ENCODE data around the gene LST1. TPM values are rescaled to one million over a fixed set of nuclear protein-coding genes. Genes with fewer than 3 reads are reported as not detected.
"Not testable (repeated sequence)": the region's sequence is repeated elsewhere in the genome, so short reads cannot be mapped to it uniquely, and the experiment has no call there.

The LST1 gene
- 1 to 10 TPM; 4.8 to 7.9 (median 7.0) TPM for total RNA-seq

GRCh38 chr6:31586008-31586407 is at the start of gene LST1:
Gene LST1, plus strand, starts transcription at chr6:31586277. Its CDS starts 1,023 bp downstream, at chr6:31587300.
- Mint-ChIP-seq H3K4me1 (ENCODE audit: low read depth) (peaks cover 76% of the 10 kb centered on the region), H3K9me3 (no peaks in the 10 kb centered on the region), H3K27me3 (ENCODE audit: low read depth) (no peaks in the 10 kb centered on the region), H3K36me3 (ENCODE audit: insufficient read depth) (peaks cover 9% of the 10 kb centered on the region), H3K4me3 (peak within 1 kb of the TSS; percentile 74)
- ATAC-seq (no peak), DNase-seq (no peak)

- ATAC-seq (no peak), DNase-seq (no peak)
- Mint-ChIP-seq H3K27me3 (ENCODE audit: low read depth) (no peaks in the 10 kb centered on the region), H3K4me1 (ENCODE audit: low read depth) (peaks cover 51% of the 10 kb centered on the region), H3K36me3 (ENCODE audit: insufficient read depth) (peaks cover 58% of the 10 kb centered on the region), H3K4me3 (peak overlapping the region; percentile 96), H3K9me3 (no peaks in the 10 kb centered on the region)
Measured at GRCh38 chr6:31538805-31539400, 47.2 kb upstream of the LST1 start.

GRCh38 chr6:31540640-31541039 is 45.4 kb upstream of the LST1 start:
- ATAC-seq (no peak), DNase-seq (no peak)
- peaks cover 51% of the 10 kb centered on the region for H3K4me1 Mint-ChIP-seq (ENCODE audit: low read depth)
- H3K36me3 Mint-ChIP-seq (ENCODE audit: insufficient read depth) = peaks cover 46% of the 10 kb centered on the region
- peak overlapping the region; percentile 96 for H3K4me3 Mint-ChIP-seq
- no peaks in the 10 kb centered on the region for H3K27me3 Mint-ChIP-seq (ENCODE audit: low read depth)
- no peaks in the 10 kb centered on the region for H3K9me3 Mint-ChIP-seq

DNA sequence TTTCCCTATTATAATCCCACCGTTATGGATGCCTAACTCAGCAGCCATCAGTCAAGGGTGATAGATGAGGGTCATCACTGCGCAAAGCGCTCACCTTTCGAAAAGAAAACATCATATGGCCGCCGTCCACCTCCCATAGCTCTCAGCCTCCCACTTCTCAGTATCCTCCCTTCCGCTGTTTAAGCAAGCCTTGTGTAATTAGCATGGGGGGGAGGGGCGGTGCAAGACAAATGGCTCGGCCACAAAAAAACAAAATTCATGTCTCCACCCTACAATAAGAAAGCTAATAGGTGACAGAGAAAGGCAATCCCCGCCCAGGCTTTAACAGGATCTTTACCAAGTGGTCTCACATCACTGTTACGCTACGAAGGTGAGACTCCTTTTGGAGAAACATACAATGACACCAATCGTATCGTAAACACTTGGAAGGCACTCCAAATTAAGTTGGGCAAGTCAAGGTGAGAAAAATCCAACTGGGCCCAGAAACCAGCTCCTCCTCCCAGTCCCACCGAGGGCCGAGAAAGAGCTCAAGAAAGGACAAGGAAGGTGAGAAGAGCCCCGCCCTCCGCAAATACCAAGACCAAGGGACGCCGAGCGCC is 44.9 kb upstream of the LST1 start:
- peaks cover 48% of the 10 kb centered on the region for H3K4me1 Mint-ChIP-seq (ENCODE audit: low read depth)
- peak overlapping the region; percentile 96 for H3K4me3 Mint-ChIP-seq
- peak; percentile 12 for ATAC-seq
- peak; percentile 51 for DNase-seq
- H3K9me3 Mint-ChIP-seq = no peaks in the 10 kb centered on the region
- no peaks in the 10 kb centered on the region for H3K27me3 Mint-ChIP-seq (ENCODE audit: low read depth)
- peaks cover 41% of the 10 kb centered on the region for H3K36me3 Mint-ChIP-seq (ENCODE audit: insufficient read depth)

DNA sequence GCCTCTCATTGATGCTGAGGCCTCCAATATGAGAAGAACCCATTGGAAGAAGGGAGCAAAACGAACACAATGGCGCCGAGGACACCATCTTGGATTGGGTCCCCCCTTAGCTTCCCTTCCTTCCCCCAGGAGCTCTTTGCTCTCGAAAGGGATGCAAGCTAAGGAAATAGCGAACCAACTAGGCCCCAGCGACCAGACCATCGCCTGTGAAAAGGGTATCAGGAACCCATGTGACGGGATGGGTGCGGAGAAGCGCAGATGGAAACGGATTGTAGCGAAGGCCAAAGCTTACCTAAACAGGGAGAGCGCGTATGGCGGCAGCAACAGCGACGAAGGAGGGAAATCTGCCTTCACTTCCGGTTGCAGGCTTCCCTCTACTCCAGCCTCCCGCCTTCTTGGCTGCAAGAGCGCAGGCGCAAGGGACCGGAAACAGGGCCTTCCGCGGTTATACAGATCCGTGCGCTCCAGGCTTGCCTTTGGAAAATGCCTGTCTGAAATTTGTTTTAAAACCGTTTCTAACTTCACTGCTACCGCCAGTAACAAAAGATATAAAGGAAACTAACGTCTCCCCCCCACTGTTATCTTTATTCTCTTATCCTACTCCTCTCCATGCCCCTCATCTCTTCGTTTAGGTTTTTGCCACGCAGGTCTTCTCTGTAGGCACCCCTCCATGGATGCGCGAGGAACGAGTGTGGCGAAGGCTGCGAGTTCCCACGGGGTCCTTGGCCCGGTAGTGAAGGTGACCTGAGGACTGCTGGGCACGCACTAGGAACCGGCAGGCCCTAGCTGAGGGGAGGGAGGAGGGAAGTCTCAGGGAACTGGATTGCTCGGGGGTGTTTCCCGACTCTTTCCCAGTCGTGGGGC is 44.2 kb upstream of the LST1 start, which contains the start of gene DDX39B:
DDX39B (minus strand) TSS at position 346 of the 864 bp plus-strand sequence. CDS start 1,471 bp downstream, outside the sequence.
- no peaks in the 10 kb centered on the region for H3K9me3 Mint-ChIP-seq
- DNase-seq (peak; percentile 89), ATAC-seq (peak; percentile 82 to 84)
- H3K27me3 Mint-ChIP-seq (ENCODE audit: low read depth) = no peaks in the 10 kb centered on the region
- H3K36me3 Mint-ChIP-seq (ENCODE audit: insufficient read depth) = peaks cover 36% of the 10 kb centered on the region
- H3K4me3 Mint-ChIP-seq = peak within 1 kb of the TSS; percentile 96
- H3K4me1 Mint-ChIP-seq (ENCODE audit: low read depth) = peaks cover 47% of the 10 kb centered on the region

- Mint-ChIP-seq H3K9me3 (no peaks in the 10 kb centered on the region), H3K4me3 (peak overlapping the region; percentile 96), H3K4me1 (ENCODE audit: low read depth) (peaks cover 52% of the 10 kb centered on the region), H3K36me3 (ENCODE audit: insufficient read depth) (peaks cover 27% of the 10 kb centered on the region), H3K27me3 (ENCODE audit: low read depth) (no peaks in the 10 kb centered on the region)
- ATAC-seq (no peak), DNase-seq (no peak)
Measured at GRCh38 chr6:31543639-31544038, 42.4 kb upstream of the LST1 start.

DNA sequence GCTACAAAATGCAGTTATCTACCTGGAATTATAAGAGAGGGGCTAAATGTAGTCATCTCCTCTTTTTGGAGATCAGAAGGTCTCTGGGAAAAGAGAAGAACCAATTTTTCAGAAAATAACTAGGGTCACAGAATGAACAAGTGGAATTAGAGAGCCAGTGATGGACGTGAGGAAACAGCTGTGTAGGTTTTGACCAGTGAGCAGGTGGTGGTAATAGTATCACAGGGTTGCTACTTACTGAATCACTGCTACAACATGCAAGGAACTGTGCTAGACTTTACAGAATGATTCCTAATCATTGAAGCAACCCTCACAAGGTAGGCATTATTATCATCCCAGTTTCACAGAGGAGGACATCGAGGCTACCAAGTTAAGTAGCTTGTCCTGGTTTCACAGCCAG is 41.4 kb upstream of the LST1 start:
- Mint-ChIP-seq H3K4me3 (no peak overlapping the region), H3K9me3 (no peaks in the 10 kb centered on the region), H3K36me3 (ENCODE audit: insufficient read depth) (peaks cover 16% of the 10 kb centered on the region), H3K27me3 (ENCODE audit: low read depth) (no peaks in the 10 kb centered on the region), H3K4me1 (ENCODE audit: low read depth) (peaks cover 44% of the 10 kb centered on the region)
- DNase-seq (no peak), ATAC-seq (no peak)

- ATAC-seq (no peak), DNase-seq (no peak)
- peaks cover 10% of the 10 kb centered on the region for H3K36me3 Mint-ChIP-seq (ENCODE audit: insufficient read depth)
- peaks cover 38% of the 10 kb centered on the region for H3K4me1 Mint-ChIP-seq (ENCODE audit: low read depth)
- H3K4me3 Mint-ChIP-seq = no peak overlapping the region
- H3K27me3 Mint-ChIP-seq (ENCODE audit: low read depth) = no peaks in the 10 kb centered on the region
- no peaks in the 10 kb centered on the region for H3K9me3 Mint-ChIP-seq
Measured at GRCh38 chr6:31545291-31545690, 40.8 kb upstream of the LST1 start.

DNA sequence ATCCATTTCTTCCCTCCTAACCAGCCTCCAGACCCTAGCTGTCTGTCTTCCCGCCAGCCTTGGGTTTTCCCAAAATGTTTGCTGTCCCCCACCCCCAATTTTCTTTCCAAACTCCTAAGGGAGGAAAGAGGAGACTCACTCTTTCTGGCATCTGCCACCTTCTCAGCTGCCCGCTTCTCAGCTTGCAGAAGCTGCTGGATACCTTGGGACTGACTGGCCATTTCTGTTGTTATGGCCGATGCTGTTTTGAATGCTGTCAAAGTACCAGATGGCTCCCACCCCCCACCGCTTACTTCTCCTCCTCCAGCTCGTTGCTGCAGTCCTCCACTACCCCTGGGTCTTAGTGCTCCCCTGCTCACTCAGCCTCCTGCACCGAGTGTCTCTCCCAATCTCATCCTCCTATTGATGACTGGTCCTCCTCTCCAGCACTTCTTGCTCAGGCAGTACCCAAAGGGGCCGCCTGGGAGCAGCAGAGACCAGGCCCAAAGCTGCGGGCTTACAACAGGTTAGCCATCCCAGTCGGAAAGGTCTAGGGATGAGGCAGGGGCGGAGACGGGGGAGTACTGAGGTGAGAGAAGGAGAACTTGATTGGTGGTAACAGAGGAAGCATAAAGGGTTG is 39.6 kb upstream of the LST1 start, which contains the start of gene ATP6V1G2:
ATP6V1G2 (minus strand) TSS at position 270 of the 619 bp plus-strand sequence; CDS start at position 221, 49 bp downstream.
- Mint-ChIP-seq H3K27me3 (ENCODE audit: low read depth) (no peaks in the 10 kb centered on the region), H3K4me3 (peak within 1 kb of the TSS; percentile 91), H3K36me3 (ENCODE audit: insufficient read depth) (peaks cover 1% of the 10 kb centered on the region), H3K4me1 (ENCODE audit: low read depth) (peaks cover 36% of the 10 kb centered on the region), H3K9me3 (no peaks in the 10 kb centered on the region)
- DNase-seq (peak; percentile 78), ATAC-seq (peak; percentile 60 to 61)

DNA sequence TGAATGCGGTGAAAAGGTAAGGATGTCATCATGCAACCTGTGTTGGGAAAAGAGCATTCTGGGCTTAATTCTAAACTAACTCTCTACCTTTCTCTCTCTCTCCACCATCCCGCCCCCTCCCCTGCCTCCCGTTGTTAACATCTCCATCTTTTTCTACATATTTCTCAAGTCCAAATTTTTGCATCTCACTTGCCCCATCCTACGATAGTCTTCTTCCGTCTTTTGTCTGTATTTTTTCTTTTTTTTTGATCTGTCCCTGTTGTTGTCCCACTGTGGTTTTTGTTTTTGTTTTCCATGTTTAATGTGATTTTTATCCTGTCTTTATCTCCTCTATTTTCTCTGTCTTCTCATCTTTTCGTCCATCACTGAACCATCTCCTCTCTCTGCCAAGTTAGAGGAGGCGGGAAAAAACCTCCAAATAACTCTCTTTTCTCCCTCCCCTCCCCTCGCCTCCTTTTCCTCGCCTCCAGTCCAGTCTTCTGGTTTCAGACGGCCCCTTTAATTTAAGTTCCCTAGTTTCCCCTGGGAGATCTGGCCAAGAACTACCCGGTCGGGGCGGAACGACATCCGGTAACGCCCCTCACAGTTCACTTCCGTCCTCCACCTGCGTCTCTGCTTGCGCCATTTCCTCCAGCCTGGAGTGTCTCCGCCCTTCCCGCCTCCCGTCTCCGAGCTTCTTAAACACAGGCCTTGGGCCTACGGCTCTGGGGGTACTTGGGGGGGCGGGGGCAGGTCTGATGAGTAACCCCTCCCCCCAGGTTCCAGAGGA is 38.9 kb upstream of the LST1 start, which contains the start of gene NFKBIL1:
NFKBIL1 (plus strand) TSS at position 651 of the 769 bp plus-strand sequence; CDS start at position 738, 87 bp downstream.
- no peaks in the 10 kb centered on the region for H3K27me3 Mint-ChIP-seq (ENCODE audit: low read depth)
- DNase-seq = peak; percentile 85
- ATAC-seq = peak; percentile 88 to 89
- H3K4me1 Mint-ChIP-seq (ENCODE audit: low read depth) = peaks cover 37% of the 10 kb centered on the region
- H3K9me3 Mint-ChIP-seq = no peaks in the 10 kb centered on the region
- H3K36me3 Mint-ChIP-seq (ENCODE audit: insufficient read depth) = peaks cover 2% of the 10 kb centered on the region
- peak within 1 kb of the TSS; percentile 91 for H3K4me3 Mint-ChIP-seq

DNA sequence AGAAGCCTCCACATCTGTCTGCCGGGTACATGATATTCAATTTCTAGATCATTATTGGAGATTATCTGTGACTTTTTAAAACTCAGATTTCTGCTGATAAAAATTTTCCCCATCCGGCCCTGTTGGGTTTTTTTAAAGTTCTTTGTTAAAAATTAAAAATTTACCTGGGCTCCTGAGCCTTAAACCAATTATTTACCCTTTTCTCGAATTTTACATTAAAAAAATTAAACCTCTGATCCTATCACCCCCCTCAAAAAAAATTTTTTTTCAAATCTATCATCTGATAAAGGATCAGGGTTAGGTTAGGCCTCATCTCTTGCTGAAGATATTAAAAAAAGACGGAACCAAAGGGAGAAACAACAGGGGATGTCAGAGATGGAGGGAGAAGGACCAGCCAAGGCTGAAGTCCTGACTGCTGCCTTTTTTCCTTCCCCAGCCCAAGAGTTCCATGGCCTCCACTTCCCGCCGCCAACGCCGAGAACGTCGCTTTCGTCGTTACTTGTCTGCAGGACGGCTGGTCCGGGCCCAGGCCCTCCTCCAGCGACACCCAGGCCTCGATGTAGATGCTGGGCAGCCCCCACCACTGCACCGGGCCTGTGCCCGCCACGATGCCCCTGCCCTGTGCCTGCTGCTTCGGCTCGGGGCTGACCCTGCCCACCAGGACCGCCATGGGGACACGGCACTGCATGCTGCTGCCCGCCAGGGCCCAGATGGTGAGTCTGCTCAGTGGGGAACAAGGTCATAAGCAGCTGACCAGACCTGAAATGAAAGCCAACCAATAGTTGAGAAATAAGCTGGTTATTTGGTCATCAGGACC is 38.1 kb upstream of the LST1 start:
- ATAC-seq (no peak), DNase-seq (no peak)
- peaks cover 2% of the 10 kb centered on the region for H3K36me3 Mint-ChIP-seq (ENCODE audit: insufficient read depth)
- H3K4me1 Mint-ChIP-seq (ENCODE audit: low read depth) = peaks cover 34% of the 10 kb centered on the region
- H3K4me3 Mint-ChIP-seq = peak overlapping the region; percentile 91
- H3K27me3 Mint-ChIP-seq (ENCODE audit: low read depth) = no peaks in the 10 kb centered on the region
- no peaks in the 10 kb centered on the region for H3K9me3 Mint-ChIP-seq

DNA sequence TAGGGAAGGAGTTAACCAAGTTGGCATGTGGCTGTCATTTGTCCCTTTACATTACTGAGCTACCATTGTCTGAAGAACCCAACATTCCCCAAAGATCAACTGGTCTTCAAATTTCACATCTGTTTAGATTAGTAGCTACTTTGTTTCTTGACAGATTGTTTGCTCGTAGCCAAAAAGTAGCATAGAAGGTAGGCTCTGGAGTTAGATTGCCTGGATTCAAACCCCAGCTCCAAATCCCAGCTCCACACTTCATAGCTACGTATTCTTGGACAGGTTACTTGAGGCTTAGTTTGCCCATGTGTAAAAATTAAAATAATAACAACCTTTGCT is 37.6 kb upstream of the LST1 start:
- no peaks in the 10 kb centered on the region for H3K27me3 Mint-ChIP-seq (ENCODE audit: low read depth)
- ATAC-seq (no peak), DNase-seq (no peak)
- peak overlapping the region; percentile 91 for H3K4me3 Mint-ChIP-seq
- peaks cover 33% of the 10 kb centered on the region for H3K4me1 Mint-ChIP-seq (ENCODE audit: low read depth)
- H3K36me3 Mint-ChIP-seq (ENCODE audit: insufficient read depth) = peaks cover 2% of the 10 kb centered on the region
- H3K9me3 Mint-ChIP-seq = no peaks in the 10 kb centered on the region

DNA sequence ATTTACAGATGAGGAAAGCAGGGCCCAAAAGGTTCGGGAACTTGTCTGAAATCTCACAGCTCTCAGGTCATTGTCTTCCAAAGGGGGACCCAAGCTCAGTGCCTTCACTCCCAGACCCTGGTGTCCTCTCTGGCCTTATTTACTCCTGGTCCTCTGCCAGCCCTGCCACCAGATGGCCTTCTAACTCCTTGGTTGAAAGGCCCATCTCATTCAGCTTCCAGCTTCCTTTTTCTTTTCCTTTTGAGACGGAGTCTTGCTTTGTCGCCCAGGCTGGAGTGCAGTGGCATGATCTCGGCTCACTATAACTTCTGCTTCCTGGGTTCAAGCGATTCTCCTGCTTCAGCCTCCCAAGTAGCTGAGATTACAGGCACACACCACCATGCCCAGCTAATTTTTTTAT is 34.7 kb upstream of the LST1 start:
- H3K4me3 Mint-ChIP-seq = peak overlapping the region; percentile 53
- peak in 1 of 2 donors; percentile 23 for ATAC-seq
- not testable (repeated sequence) for H3K9me3 Mint-ChIP-seq; H3K36me3 Mint-ChIP-seq (ENCODE audit: insufficient read depth); H3K27me3 Mint-ChIP-seq (ENCODE audit: low read depth)
- DNase-seq = peak; percentile 58
- H3K4me1 Mint-ChIP-seq (ENCODE audit: low read depth) = peaks cover 41% of the 10 kb centered on the region
